HG02970 (cell line): Measurements from ENCODE around the gene MICALL2.

Experiments used
- ATAC-seq: cut with Tn5 transposase; IDR thresholded peaks from one replicate; pipeline ENCODE4 v1.9.1; 2021; ENCODE audit warnings: mild to moderate bottlenecking, moderate library complexity, moderate number of reproducible peaks; ENCODE audit not compliant: unreplicated experiment, low FRiP score

Gene MICALL2

DNA sequence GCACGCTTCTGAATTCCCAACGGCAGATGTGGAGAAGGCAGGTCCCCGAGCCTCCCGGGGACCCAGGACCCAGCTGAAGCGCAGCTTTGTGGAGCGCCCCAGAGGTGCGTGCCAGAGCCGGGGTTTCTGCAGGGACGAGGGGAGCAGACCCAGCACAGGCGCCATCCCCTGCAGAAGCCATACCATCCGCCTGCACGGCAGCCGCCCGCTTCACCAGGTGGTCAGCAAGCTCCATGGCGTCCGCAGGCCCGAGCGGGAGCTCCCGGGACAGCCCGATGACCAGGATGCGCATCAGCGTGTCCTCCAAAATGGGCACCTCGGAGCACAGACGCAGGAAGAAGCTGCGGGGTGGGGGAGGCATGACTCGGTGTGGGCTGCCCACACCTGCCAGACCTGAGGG, 34.3 kb upstream of the MICALL2 start:
- no peak for ATAC-seq

GRCh38 chr7:1493129-1493528, 33.9 kb upstream of the MICALL2 start:
- ATAC-seq = no peak

DNA sequence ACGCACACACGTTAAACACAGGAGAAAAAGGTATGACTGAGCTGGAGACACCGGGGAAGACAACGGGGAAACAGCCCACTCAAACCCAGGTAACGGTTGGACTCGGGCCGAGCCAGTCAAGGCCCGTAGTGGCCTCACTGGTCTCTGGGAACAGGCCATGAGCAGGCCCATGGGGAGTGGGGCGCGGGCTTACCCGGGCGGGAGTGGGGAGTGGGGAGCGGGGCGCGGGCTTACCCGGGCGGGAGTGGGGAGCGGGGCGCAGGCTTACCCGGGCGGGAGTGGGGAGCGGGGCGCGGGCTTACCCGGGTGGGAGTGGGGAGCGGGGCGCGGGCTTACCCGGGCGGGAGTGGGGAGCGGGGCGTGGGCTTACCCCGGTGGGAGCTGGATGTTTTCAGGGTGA, 33.4 kb upstream of the MICALL2 start:
- ATAC-seq = no peak

DNA sequence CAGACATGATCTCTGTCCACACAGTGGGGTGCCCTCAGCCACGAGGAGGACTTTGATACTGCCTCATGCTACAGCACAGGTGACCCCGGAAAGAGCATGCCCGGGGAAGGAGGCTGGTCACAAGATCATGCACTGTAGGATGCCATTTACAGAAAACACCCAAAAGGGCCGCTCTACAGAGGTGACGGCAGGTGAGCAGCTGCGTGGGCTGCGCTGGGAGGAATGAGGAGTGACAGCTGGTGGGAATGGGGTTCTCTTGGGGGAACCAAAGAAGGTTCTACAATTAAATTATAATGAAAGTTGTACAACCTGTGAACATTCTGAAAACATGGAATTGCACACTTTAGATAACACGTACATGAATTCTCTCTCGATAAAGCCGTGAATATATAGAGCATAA, 33.0 kb upstream of the MICALL2 start:
- no peak for ATAC-seq

GRCh38 chr7:1490837-1491236, 31.6 kb upstream of the MICALL2 start:
- ATAC-seq = no peak

DNA sequence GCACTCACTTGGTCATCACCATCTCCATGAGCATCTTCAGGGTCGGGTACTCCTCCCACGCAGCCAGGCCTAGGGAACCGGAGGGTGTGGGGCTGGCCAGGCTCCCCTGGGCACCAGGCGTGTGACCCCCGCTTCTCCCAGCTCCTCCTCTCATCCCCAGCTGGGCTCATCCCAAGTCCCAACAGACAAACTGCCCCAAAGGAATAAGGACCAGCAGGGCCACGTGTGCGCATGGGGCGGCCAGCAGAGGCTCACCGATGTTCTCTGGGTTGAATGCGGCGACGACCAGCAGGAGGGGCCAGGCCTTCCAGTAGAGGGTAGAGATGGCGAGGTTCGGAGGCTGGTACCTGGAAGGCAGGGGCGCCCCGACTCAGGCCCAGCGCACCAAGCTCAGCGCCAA, 30.1 kb upstream of the MICALL2 start:
- ATAC-seq = no peak

DNA sequence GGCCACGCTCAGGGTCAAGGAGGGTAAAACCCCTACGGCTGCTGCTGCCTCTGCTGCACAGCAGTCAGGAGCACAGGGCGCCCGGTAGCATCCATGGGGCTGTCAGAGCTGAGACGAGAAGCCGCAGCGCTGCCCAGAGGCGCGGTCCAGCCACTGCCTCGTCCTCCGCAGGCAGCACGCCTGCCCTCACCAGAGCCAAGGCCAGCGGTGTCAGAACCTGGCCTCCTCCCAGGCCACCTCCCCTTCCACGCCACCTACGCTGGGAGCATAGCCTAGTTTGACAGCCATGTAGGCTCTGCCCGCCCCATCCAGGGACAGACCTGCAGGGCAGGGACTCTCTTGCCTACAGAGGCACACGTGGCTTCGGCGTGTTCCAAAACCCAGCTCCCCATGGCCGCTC, 28.7 kb upstream of the MICALL2 start:
- no peak for ATAC-seq

DNA sequence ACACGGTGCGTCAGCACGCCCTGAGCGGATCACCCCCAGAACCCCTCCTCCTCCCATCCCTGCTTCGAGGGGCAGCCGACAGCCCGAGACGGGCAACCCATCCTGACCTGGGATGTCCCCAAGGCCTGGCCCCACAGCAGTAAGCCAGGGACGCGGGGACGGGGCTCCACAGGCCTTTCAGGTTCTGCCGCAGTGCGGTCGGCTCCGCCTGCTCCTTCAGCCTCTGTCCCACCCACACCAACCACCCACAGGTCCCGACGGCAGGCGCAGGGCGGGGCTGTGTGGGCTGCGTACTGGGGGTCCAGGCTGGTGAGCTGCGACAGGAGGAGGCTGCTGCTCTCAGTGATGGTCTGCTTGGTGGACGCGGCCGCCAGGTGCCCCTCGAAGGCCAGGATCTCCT, 28.2 kb upstream of the MICALL2 start:
- ATAC-seq = no peak

GRCh38 chr7:1486571-1486970, 27.3 kb upstream of the MICALL2 start:
- no peak for ATAC-seq

DNA sequence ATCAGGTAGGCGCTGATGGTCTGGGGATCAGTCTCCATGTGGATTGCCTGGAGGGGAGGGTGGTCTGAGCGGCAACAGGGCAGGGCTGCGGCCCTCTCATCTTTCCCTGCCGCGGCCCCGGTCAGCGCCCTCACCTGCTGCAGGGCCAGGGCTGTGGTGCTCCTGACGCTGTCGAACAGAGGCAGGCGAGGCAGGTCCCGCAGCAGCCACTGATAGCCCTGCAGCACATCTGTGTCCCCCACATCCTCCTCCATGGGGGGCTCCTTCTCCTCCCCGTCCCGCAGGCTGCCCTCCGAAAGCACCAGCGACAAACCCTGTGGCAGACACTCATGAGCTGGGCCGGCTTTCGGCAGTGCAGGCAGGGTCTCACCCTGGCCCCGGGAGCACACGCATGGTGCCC, 25.9 kb upstream of the MICALL2 start:
- no peak for ATAC-seq

- ATAC-seq = no peak
Observed at GRCh38 chr7:1484569-1484968, 25.3 kb upstream of the MICALL2 start.

GRCh38 chr7:1483536-1484505, 24.6 kb upstream of the MICALL2 start:
- no peak for ATAC-seq

DNA sequence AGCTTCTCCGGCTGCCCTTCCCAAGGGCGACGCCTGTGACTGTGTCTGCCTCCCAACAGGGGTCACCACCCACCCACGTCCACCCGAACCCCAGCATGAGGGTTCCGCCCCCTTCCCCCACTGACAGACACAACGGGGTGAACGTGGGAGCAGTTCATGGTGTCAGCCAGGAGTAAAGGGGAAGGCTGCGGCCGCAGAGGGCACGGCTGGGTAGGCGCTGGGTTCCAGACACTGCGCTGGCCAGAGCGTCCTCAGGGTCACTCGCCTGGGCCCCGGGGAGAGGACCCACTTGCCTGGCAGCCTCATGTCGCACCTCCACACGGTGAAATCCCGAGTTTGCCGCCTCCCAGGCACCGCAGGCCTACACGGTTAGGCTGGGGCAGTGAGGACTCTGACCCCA, 23.8 kb upstream of the MICALL2 start:
- no peak for ATAC-seq

DNA sequence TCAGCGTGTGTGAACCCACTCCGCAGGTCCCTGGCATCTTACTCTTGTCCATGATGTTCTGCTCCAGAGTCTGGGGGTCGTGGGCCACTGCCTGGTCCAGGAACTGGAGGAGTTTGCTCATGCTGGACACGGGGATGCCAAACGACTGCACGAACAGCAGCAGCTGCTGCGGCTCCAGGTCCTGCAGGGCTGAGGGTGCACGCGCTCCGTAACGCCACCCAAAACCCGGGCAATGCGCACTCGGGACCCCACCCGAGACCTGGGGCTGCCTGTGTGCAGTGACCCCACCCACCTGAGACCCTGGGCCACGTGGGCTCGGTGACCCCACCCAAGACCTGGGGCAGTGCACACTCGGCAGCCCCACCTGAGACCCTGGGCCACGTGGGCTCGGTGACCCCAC, 22.0 kb upstream of the MICALL2 start:
- ATAC-seq = no peak

DNA sequence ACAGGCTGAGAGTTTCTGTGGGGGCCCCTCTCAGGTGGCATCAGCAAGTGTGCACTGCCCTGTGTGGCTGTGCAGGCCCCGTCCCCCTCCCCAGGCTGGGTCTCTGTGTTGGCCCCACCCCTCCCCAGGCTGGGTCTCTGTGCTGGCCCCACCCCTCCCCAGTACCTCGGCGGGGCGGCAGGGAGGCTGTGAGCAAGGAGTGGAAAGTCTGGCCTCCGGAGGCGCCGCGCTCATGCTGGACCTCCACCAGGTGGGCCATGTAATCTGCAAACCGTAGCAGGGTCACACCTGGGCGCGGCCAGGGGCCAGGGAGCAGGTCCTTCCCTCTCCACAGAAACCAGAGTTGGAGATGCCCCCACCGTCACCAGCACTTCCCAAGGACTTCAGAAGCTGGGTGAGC, 21.4 kb upstream of the MICALL2 start:
- ATAC-seq = no peak

GRCh38 chr7:1479287-1479686, 20.0 kb upstream of the MICALL2 start:
- no peak for ATAC-seq

GRCh38 chr7:1478480-1478879, 19.2 kb upstream of the MICALL2 start:
- ATAC-seq = no peak

- no peak for ATAC-seq
Observed at GRCh38 chr7:1476859-1477258, 17.6 kb upstream of the MICALL2 start.

DNA sequence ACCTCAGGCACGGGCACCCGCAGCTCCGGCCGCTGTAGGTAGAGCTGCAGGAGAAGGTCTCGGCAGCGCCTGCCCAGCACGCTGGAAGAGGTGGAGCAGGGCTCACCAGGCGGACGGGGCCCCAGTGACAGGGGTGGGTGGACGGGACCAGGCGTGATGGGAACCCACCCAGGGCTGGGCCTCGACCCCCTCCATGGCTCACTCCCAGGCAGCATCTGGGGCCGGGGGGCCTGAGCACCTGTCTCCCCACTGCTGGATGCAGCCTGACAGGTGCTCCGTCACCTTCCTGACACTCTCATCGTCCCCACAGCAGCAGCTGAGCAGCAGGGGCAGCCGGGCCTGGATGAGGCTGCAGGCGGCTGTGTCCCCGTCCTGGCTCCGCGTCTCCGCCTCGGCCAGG, 16.7 kb upstream of the MICALL2 start:
- ATAC-seq = no peak

DNA sequence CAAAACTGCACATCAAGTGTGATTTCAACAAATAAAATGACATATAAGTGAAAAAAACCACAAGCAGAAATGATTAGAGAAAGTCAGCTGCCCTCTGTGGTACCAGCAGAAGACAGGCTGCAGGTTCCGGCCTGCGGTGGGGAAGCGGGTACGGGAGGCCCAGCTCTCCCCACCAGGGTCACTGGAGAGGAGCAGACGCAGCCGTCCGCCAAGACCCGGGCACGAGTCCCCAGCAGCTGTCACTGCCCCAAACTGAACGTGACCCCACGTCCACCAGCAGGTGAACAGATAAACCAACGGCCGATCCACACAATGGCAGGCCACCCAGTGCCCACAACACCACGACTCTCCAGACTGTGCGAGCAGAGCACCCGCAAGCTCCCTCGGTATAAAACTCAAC, 16.1 kb upstream of the MICALL2 start:
- ATAC-seq = no peak

DNA sequence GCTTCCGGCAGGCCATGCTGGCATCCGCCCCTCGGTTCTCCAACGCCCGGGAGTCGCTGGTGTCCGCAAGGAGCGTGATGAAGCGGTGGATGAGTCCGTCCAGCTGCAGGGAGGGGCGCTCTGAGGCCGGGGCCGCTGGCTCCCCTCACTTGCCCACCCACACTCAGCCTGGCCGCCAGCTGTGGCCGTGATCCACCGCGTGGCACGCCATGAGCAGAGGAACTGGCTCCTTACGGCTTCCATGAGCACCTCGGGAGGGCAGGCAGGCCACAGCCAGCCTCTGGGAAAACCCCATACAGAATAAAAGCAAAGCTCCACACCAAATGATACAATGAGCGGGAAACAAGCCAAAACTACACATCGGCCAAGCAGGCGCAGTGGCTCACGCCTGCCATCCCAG, 15.5 kb upstream of the MICALL2 start:
- ATAC-seq = no peak

DNA sequence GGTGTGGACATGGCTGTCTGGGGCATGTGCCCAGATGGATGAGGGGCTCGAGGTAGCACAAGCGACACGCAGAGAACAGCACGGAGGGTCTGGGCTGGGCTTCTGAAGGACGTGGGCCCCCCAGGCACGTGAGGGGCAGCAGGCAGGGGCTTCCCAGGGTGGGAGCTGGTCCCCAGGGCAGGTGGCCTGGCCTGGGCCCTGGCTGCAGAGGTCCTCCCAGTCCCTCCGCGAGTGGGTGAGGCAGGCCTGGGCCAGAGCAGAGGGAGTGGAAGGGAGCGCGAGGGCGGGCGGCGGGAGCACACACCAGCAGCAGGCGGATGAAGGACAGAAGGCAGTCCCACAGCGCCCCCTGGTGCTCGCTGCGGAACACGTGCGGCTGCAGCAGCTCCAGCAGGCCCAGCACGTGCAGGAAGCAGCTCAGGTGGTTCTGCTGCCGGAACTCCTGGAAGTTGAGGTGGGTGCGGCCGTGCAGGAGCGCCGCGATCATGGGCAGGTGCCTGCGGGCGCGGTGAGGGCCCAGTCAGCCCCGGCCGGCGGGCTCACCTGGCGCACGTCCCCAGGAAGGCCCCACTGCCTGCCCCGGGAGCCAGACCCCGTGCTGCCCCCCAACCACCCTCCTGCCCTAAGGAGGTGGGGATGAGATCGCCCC, 14.7 kb upstream of the MICALL2 start:
- ATAC-seq = no peak
